Neural cell (in vitro differentiated cells): ENCODE measurements around the gene ARHGAP24. TPM values are rescaled to one million over a fixed set of nuclear protein-coding genes. Genes with fewer than 3 reads are reported as not detected.

Experiments
- H2AFZ ChIP-seq: fragments of 200-600, 300-800 bp; sonication (generic), shearing (Covaris generic); 2 replicates; pipeline ENCODE4 v1.6.0; 2014; ENCODE audit warnings: low read depth, mild to moderate bottlenecking, antibody characterized with exemption, low read length, moderate library complexity
- H3F3A ChIP-seq: fragments of 200-600 bp; shearing (Covaris generic); 2 replicates; pipeline ENCODE4 v1.6.1; 2016; ENCODE audit warnings: mild to moderate bottlenecking, moderate library complexity, mixed read lengths, antibody characterized with exemption, low read length; ENCODE audit not compliant: insufficient read depth, poor library complexity, severe bottlenecking
- H3K27ac ChIP-seq: fragments of 200-600, 300-800 bp; sonication (generic), shearing (Covaris generic); 2 replicates; pipeline ENCODE4 v1.5.1; 2014; ENCODE audit warnings: mild to moderate bottlenecking, low read length, moderate library complexity
- H3K27me3 ChIP-seq: fragments of 300-800, 200-600 bp; sonication (generic), shearing (Covaris generic); 2 replicates; pipeline ENCODE4 v1.6.0; 2014; ENCODE audit warnings: mild to moderate bottlenecking, low read depth, low read length, moderate library complexity; ENCODE audit not compliant: insufficient read depth
- H3K36me3 ChIP-seq: fragments of 300-800, 200-600 bp; sonication (generic), shearing (Covaris generic); 2 replicates; pipeline ENCODE4 v1.5.1; 2014; ENCODE audit warnings: mild to moderate bottlenecking, antibody characterized with exemption, low read length, moderate library complexity; ENCODE audit not compliant: insufficient read depth
- H3K4me2 ChIP-seq: fragments of 300-800, 200-600 bp; sonication (generic), shearing (Covaris generic); 2 replicates; pipeline ENCODE4 v1.6.0; 2014; ENCODE audit warnings: mild to moderate bottlenecking, low read length
- H3K4me3 ChIP-seq: fragments of 300-800, 200-600 bp; sonication (generic), shearing (Covaris generic); 2 replicates; pipeline ENCODE4 v1.5.1; 2014; ENCODE audit warnings: mild to moderate bottlenecking, low read length, moderate library complexity
- H3K79me2 ChIP-seq: fragments of 200-600 bp; shearing (Covaris generic); replicated peaks from 2 replicates; pipeline ENCODE4 v1.6.0; 2014; ENCODE audit warnings: mild to moderate bottlenecking, low read length, moderate library complexity; ENCODE audit not compliant: insufficient read depth
- H3K9ac ChIP-seq: fragments of 300-800, 200-600 bp; sonication (generic), shearing (Covaris generic); 2 replicates; pipeline ENCODE4 v1.6.1; 2016; ENCODE audit warnings: mild to moderate bottlenecking, low read length, mixed read lengths
- H3K9me2 ChIP-seq: fragments of 200-600 bp; shearing (Covaris generic); 2 replicates; pipeline ENCODE4 v1.6.1; 2016; ENCODE audit warnings: mild to moderate bottlenecking, low read length, mixed read lengths; ENCODE audit not compliant: insufficient read depth
- H3K9me3 ChIP-seq: fragments of 200-600, 300-800 bp; sonication (generic), shearing (Covaris generic); 2 replicates; pipeline ENCODE4 v1.6.1; 2016; ENCODE audit warnings: mild to moderate bottlenecking, mixed run types, low read length, moderate library complexity, mixed read lengths
- H4K20me1 ChIP-seq: fragments of 200-600 bp; shearing (Covaris generic); 2 replicates; pipeline ENCODE4 v1.6.1; 2016; ENCODE audit warnings: mild to moderate bottlenecking, mixed run types; ENCODE audit not compliant: insufficient read depth
- EP300 ChIP-seq: fragments of 450-650 bp; conservative IDR thresholded peaks from 2 replicates; pipeline ENCODE4 v1.6.1; 2014; ENCODE audit warnings: antibody characterized with exemption, mild to moderate bottlenecking, moderate library complexity; ENCODE audit not compliant: poor library complexity, severe bottlenecking
- EZH2 ChIP-seq: fragments of 200-600, 300-800 bp; shearing (Covaris generic), sonication (generic); IDR thresholded peaks from 2 replicates; pipeline ENCODE4 v1.6.1; 2014; ENCODE audit warnings: antibody characterized with exemption, low read length, borderline replicate concordance, mild to moderate bottlenecking; ENCODE audit not compliant: insufficient read depth, poor library complexity, severe bottlenecking
- MXI1 ChIP-seq: fragments of 450-650 bp; conservative IDR thresholded peaks from 2 replicates; pipeline ENCODE4 v1.6.1; 2014; ENCODE audit warnings: antibody characterized with exemption, mild to moderate bottlenecking; ENCODE audit not compliant: poor library complexity, severe bottlenecking
- POLR2AphosphoS5 ChIP-seq: IDR thresholded peaks from 2 replicates; pipeline ENCODE4 v1.6.1; 2012
- RAD21 ChIP-seq: fragments of 450-650 bp; conservative IDR thresholded peaks from 2 replicates; pipeline ENCODE4 v1.6.1; 2014; ENCODE audit warnings: antibody characterized with exemption, mild to moderate bottlenecking, moderate library complexity
- SMC3 ChIP-seq: fragments of 450-650 bp; conservative IDR thresholded peaks from 2 replicates; pipeline ENCODE4 v1.6.1; 2014; ENCODE audit warnings: antibody characterized with exemption, mild to moderate bottlenecking, moderate library complexity; ENCODE audit not compliant: poor library complexity
- TAF1 ChIP-seq: IDR thresholded peaks from 2 replicates; pipeline ENCODE4 v1.6.1; 2012; ENCODE audit warnings: low read depth
- polyA plus RNA-seq: library from polyadenylated mRNA; depleted of rRNA; stranded (reverse); fragments of >200 nt; gene quantifications from 2 replicates; pipeline ENCODE4 v1.2.3, GENCODE V29; 2014
- TF ChIP-seq, protein P1 (sequence below): fragments of 450-650 bp; IDR thresholded peaks from 2 replicates; pipeline ENCODE4 v1.5.1; 2014; ENCODE audit warnings: antibody characterized with exemption, mild to moderate bottlenecking, moderate library complexity; ENCODE audit not compliant: poor library complexity, severe bottlenecking
- TF ChIP-seq, protein P2 (sequence below): IDR thresholded peaks from 2 replicates; pipeline ENCODE4 v1.6.1; 2012; ENCODE audit warnings: borderline replicate concordance

Gene ARHGAP24
- polyA plus RNA-seq, 1 donor from 2014 or later: 2.9 TPM

DNA sequence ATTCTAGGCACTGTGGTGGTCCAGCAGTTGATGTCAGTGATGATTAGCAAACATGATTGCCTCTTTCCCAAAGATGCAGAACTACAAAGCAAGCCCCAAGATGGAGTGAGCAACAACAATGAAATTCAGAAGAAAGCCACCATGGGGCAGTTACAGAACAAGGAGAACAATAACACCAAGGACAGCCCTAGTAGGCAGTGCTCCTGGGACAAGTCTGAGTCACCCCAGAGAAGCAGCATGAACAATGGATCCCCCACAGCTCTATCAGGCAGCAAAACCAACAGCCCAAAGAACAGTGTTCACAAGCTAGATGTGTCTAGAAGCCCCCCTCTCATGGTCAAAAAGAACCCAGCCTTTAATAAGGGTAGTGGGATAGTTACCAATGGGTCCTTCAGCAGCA, 519.6 kb downstream of the ARHGAP24 start:
- no peaks in the 10 kb centered on the region for H3K9me3 ChIP-seq
- H4K20me1 ChIP-seq: no peaks in the 10 kb centered on the region
- no peak overlapping the region for H3K4me2 ChIP-seq
- H3K9ac ChIP-seq: no peak overlapping the region
- no peaks in the 10 kb centered on the region for H3K79me2 ChIP-seq
- H3K9me2 ChIP-seq: no peaks in the 10 kb centered on the region
- no peaks in the 10 kb centered on the region for H3F3A ChIP-seq
- H3K27me3 ChIP-seq: no peaks in the 10 kb centered on the region
- H3K4me3 ChIP-seq: no peak overlapping the region
- TF ChIP-seq, protein P1, sequence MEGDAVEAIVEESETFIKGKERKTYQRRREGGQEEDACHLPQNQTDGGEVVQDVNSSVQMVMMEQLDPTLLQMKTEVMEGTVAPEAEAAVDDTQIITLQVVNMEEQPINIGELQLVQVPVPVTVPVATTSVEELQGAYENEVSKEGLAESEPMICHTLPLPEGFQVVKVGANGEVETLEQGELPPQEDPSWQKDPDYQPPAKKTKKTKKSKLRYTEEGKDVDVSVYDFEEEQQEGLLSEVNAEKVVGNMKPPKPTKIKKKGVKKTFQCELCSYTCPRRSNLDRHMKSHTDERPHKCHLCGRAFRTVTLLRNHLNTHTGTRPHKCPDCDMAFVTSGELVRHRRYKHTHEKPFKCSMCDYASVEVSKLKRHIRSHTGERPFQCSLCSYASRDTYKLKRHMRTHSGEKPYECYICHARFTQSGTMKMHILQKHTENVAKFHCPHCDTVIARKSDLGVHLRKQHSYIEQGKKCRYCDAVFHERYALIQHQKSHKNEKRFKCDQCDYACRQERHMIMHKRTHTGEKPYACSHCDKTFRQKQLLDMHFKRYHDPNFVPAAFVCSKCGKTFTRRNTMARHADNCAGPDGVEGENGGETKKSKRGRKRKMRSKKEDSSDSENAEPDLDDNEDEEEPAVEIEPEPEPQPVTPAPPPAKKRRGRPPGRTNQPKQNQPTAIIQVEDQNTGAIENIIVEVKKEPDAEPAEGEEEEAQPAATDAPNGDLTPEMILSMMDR: no peak
- TF ChIP-seq SMC3 (no peak), POLR2AphosphoS5 (no peak), RAD21 (no peak), EP300 (no peak), TAF1 (no peak), EZH2 (no peak), MXI1 (no peak)
- H2AFZ ChIP-seq: no peak overlapping the region
- H3K27ac ChIP-seq: no peak overlapping the region
- H3K36me3 ChIP-seq: no peaks in the 10 kb centered on the region

DNA sequence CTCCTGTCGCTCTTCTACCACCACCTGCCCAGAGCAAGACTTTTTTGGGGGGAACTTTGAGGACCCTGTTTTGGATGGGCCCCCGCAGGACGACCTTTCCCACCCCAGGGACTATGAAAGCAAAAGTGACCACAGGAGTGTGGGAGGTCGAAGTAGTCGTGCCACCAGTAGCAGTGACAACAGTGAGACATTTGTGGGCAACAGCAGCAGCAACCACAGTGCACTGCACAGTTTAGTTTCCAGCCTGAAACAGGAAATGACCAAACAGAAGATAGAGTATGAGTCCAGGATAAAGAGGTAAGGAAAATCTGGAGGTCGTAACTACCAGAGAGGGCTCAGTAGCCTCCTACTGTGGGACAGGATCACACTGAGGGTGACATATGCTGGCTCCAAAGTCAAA, 520.4 kb downstream of the ARHGAP24 start:
- H3K9me2 ChIP-seq: no peaks in the 10 kb centered on the region
- TF ChIP-seq SMC3 (no peak), TAF1 (no peak), MXI1 (no peak), RAD21 (no peak), POLR2AphosphoS5 (no peak), EZH2 (no peak), EP300 (no peak)
- TF ChIP-seq, protein P1: no peak
- TF ChIP-seq, protein P2, sequence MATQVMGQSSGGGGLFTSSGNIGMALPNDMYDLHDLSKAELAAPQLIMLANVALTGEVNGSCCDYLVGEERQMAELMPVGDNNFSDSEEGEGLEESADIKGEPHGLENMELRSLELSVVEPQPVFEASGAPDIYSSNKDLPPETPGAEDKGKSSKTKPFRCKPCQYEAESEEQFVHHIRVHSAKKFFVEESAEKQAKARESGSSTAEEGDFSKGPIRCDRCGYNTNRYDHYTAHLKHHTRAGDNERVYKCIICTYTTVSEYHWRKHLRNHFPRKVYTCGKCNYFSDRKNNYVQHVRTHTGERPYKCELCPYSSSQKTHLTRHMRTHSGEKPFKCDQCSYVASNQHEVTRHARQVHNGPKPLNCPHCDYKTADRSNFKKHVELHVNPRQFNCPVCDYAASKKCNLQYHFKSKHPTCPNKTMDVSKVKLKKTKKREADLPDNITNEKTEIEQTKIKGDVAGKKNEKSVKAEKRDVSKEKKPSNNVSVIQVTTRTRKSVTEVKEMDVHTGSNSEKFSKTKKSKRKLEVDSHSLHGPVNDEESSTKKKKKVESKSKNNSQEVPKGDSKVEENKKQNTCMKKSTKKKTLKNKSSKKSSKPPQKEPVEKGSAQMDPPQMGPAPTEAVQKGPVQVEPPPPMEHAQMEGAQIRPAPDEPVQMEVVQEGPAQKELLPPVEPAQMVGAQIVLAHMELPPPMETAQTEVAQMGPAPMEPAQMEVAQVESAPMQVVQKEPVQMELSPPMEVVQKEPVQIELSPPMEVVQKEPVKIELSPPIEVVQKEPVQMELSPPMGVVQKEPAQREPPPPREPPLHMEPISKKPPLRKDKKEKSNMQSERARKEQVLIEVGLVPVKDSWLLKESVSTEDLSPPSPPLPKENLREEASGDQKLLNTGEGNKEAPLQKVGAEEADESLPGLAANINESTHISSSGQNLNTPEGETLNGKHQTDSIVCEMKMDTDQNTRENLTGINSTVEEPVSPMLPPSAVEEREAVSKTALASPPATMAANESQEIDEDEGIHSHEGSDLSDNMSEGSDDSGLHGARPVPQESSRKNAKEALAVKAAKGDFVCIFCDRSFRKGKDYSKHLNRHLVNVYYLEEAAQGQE: no peak
- no peaks in the 10 kb centered on the region for H4K20me1 ChIP-seq
- H3K9me3 ChIP-seq: no peaks in the 10 kb centered on the region
- H2AFZ ChIP-seq: no peak overlapping the region
- H3K27ac ChIP-seq: no peak overlapping the region
- no peak overlapping the region for H3K9ac ChIP-seq
- H3K4me2 ChIP-seq: no peak overlapping the region
- no peaks in the 10 kb centered on the region for H3K27me3 ChIP-seq
- no peaks in the 10 kb centered on the region for H3K36me3 ChIP-seq
- no peaks in the 10 kb centered on the region for H3F3A ChIP-seq
- no peaks in the 10 kb centered on the region for H3K79me2 ChIP-seq
- no peak overlapping the region for H3K4me3 ChIP-seq
